GM12874 (cell line): ENCODE data around the gene ODAD3.

ENCODE experiments used
- TF ChIP-seq, protein P1 (sequence below): IDR thresholded peaks from 2 replicates; pipeline ENCODE4 v1.5.1; 2011; ENCODE audit warnings: low read depth, mild to moderate bottlenecking, control low read depth, low read length, moderate library complexity; ENCODE audit not compliant: insufficient read depth

ODAD3 gene

DNA sequence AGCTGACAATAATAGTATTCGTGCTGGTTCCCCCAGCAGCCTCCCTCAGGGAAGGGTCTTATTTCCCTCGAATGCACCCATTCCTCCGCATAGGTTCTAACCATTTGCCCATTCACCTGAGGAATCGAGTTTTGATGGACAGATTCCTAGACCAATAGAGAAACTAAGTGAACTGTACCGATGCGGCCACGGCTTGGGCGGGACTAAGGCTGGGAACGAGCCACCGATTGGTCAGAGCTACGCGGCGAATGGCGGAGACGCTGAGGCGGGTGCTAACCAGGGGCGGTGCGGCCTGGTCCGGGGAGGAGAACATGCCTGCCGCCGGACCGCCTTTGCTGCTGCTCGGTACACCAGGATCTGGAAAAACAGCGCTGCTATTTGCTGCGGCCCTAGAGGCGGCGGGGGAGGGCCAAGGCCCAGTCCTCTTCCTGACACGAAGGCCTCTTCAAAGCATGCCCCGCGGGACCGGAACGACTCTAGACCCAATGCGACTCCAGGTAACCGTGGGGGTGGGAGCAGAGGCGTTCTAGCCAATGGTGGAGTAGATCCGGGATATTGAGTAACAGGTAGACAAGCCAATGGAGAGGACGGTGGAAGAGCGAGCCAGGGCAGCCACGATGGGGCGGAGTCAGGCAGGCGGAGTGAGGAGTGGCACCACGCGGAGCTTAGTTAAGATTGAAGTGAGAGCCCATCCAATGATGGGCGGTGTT is 60.3 kb downstream of the ODAD3 start, which contains the start of gene SWSAP1:
SWSAP1 (plus strand) TSS at position 234 of the 710 bp plus-strand sequence; CDS start at position 249, 15 bp downstream.
- TF ChIP-seq, protein P1, sequence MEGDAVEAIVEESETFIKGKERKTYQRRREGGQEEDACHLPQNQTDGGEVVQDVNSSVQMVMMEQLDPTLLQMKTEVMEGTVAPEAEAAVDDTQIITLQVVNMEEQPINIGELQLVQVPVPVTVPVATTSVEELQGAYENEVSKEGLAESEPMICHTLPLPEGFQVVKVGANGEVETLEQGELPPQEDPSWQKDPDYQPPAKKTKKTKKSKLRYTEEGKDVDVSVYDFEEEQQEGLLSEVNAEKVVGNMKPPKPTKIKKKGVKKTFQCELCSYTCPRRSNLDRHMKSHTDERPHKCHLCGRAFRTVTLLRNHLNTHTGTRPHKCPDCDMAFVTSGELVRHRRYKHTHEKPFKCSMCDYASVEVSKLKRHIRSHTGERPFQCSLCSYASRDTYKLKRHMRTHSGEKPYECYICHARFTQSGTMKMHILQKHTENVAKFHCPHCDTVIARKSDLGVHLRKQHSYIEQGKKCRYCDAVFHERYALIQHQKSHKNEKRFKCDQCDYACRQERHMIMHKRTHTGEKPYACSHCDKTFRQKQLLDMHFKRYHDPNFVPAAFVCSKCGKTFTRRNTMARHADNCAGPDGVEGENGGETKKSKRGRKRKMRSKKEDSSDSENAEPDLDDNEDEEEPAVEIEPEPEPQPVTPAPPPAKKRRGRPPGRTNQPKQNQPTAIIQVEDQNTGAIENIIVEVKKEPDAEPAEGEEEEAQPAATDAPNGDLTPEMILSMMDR, result no peak

- TF ChIP-seq, protein P1, result no peak
Observed at GRCh38 chr19:11373885-11374432, 61.0 kb downstream of the ODAD3 start.

DNA sequence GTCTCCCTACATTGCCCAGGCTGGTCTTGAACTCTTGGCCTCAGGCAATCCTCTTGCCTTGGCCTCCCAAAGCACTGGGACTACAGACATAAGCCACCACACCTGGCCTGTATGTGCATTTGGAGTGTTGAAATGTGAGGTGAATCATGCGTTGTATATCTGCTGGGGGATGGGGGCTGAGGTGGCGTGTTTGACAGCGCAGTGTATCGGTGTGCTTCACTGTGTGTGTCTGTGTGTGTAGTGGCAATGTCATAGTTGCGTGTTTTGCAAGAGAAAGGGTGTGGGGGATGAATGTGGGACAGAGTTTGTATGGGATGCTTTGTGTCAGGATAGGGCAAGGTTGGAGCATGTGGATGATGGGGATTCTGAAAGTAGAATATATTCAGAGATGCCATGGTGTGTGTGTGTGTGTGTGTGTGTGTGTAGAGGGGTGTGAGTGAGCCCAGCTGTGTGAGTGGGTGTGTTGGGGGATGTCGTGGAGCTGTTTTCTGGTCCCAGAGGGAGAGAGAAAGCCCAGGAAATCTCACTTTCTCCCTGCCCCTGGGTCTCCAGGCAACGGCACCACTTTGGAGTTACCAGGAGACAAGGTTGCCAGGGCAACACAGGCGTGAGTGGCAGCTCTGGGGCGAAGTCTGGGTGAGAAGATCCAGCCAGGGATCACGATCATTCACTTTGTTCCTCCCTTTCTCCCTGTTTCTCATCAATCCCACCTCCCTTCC is 61.6 kb downstream of the ODAD3 start:
- TF ChIP-seq, protein P1, result no peak

- TF ChIP-seq, protein P1, result no peak
Observed at GRCh38 chr19:11370744-11371143, 64.2 kb downstream of the ODAD3 start.
